LNCAP (cell line): ENCODE measurements around the gene PRDM15.

ENCODE experiments used
- TF ChIP-seq, protein P1 (sequence below): fragments of 450-650 bp; IDR thresholded peaks from 2 replicates; pipeline ENCODE4 v1.5.1; 2017; ENCODE audit warnings: mild to moderate bottlenecking

PRDM15 gene

DNA sequence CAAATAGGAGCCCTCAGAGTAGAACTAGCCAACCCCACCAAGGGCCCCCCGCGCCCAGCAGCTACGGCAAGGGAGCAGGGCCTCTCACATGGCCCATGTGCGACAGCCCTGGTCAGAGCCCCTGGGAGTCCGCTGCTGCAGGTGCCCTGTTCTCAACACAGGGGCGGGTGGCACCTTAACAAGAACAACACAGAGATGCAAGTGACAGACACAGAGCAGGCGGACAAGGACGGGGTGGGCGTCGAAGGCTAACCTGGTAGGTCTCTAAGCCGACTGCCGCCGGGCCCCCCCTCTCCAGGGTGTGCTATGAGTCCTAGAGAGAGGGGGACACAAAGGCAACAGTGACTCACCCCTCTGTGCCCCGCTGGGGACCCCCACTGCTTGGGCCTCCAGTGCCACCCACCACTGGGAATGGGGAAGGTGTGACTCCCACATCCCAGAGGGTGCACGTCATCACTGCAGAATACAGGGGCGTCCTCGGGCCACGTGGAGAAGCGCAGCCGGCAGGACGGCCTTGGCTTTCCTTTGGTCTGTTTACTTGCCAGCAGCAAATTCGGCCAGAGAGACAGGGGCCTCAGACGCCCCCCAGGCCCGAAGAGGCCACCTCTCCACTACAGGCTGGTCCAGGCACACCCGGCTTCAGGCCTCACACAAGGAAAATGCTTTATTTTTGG is 44.8 kb downstream of the PRDM15 start:
- TF ChIP-seq, protein P1, sequence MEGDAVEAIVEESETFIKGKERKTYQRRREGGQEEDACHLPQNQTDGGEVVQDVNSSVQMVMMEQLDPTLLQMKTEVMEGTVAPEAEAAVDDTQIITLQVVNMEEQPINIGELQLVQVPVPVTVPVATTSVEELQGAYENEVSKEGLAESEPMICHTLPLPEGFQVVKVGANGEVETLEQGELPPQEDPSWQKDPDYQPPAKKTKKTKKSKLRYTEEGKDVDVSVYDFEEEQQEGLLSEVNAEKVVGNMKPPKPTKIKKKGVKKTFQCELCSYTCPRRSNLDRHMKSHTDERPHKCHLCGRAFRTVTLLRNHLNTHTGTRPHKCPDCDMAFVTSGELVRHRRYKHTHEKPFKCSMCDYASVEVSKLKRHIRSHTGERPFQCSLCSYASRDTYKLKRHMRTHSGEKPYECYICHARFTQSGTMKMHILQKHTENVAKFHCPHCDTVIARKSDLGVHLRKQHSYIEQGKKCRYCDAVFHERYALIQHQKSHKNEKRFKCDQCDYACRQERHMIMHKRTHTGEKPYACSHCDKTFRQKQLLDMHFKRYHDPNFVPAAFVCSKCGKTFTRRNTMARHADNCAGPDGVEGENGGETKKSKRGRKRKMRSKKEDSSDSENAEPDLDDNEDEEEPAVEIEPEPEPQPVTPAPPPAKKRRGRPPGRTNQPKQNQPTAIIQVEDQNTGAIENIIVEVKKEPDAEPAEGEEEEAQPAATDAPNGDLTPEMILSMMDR, result no peak

DNA sequence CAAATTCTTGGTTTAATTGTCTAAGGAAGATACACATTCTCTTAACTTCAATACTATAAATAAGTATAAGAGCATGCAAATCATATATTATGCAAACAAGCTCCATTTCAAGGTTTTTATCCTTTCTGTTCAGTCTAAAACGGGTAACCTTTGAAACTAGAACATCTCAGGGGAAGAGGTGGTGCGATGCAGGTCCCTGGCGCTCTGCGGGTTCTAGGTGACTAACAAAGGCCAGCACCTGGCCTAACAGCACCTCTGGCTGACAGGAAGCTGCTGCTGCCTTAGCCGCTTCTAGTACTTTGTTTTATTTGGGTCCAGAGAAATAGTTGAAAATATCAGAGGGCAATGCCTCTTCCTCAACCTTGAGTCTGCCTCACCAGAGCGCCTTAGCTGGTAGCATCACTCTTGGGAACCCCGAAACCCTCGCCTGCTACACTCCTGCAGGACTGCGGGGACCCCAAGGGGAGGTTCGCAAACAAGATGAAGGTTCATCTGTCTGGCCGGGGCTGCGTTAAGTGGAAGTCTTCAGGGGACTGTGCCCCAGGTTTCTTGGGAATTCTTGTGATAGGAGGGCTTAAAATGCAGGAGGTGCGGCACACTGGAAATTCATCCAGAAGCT is 45.5 kb downstream of the PRDM15 start:
- TF ChIP-seq, protein P1, result no peak

DNA sequence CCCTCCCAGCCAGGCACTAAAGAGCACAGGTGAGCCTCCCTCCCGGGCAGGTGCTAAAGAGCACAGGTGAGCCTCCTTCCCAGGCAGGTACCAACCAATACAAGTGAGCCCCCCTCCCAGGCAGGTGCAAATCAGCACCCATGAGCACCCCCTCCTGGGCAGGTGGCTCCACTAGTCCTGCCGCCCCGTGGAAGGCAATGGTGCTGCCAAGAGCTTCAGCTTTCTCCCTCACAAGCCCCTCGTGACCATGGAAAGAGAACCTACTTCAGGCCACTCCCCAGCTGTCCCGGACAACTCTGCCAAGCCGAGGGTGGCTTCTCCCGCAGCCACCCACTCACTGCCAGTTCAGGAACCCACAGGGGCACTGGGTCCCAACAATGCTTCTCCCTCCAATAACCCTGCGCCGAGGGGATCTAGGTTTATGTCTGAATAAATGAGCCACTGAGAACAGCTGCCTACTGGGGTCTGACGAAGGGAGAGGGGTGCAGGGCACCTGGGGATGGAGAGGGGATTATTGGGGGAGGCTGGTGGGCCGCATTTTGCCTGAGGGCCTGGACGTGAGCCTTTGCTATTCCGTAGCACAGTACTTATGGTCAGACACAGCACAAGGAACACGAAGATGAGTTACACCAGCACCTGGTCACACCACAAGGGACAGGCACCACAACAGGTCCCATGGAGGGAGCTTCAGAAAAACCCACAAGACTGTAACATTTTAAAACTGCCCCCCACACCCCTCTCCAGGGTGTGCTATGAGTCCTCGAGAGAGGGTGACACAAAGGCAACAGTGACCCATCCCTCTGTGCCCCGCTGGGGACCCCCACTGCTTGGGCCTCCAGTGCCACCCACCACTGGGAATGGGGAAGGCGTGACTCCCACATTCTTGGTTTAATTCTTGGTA is 46.3 kb downstream of the PRDM15 start:
- TF ChIP-seq, protein P1, result no peak

DNA sequence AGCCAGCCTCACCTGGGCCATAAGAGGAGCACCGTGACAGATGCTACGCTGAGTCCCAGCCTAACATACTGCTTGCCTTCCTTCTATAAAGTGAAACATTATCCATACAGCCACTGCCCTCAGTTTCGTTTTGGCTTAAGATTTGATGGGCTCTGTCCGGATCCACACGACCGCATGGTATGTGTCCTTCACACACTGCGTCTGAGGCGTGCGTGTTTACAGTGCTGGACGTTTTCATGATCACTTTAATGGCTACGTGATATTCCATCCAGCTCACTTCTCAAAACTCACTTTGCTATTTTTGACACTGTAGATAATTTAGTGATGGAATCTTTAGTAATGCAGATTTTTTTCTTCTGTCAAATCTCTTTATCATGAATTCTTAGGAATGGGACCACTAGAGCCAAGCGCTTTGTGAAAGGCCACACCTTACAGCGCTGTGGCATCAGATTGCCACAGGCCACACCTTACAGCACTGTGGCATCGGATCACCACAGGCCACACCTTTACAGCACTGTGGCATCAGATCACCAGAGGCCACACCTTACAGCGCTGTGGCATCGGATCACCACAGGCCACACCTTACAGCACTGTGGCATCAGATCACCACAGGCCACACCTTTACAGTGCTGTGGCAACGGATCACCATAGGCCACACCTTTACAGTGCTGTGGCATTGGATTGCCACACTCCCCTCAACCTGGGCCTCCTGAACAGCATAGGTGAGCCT is 47.1 kb downstream of the PRDM15 start:
- TF ChIP-seq, protein P1, result no peak

DNA sequence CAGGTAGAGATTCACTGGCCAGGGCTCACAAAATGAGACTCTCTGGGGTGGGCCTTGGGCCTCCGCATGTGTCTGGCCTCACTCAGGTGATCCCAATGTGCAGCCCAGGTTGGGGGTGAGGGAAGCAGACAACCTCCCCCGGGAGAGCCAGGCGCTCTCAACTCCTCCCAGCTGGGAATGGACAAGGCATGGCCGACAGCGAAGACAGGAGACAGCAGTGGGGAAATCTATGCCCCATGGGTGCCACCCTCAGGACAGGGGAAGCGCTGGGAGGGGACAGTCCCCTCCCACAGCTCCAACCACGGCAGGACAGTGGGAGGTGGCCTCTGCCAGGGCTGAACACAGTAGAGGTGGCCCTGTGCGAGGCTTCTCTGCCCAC is 47.7 kb downstream of the PRDM15 start:
- TF ChIP-seq, protein P1, result no peak

DNA sequence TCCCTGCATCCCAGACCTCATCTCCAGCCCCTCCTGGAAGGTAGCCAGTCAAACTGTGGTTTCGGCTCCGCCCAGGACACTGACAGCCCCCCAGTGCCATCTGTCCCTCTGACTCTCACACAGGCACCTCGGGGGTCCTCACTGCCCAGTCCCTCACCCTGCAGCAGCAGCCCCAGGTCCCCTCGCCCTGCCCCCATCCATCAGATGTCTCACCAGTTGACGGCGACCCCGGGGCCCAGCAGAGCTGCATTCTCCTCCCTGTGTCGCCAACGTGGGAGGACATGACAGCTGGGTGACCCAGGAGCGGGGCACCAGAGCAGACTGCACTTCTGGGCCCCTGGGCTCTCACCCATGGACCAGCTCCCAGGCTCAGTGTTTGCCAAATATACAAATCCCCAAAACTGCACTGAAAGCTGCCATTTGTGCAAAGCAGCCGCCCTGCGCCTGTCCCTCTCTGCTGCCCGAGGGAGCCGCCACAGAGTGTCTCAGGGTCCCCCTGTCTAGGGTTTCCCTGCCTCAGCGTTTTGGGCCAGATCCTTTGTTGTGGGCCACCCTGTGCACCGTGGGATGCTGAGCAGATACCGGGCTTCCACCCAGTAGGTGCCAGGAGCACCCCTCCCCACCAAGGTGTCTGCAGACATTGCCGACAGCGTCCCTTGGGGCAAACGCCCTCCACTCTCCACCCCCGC is 48.2 kb downstream of the PRDM15 start:
- TF ChIP-seq, protein P1, result no peak
